ENCODE measurements around the gene HIVEP2.

DNA sequence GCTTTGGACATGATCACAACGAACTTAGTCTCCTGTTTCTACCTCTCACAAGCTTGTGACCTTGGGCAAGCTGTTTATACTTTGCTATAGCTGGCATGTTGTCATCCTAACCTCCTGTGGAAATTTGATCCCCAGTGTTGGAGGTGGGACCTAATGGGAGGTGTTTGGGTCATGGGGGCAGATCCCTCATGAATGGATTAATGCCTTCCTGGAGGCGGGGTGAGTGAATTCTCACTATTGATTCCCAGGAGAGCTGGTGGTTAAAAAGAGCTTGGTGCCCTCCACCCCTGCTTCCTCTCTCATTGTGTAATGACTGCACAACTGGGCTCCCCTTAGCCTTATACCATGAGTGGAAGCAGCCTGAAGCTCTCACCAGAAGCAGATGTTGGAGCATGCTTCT, 228.9 kb downstream of the HIVEP2 start:
- TF ChIP-seq ZNF302 (CRISPR knock-in tag; IDR thresholded peaks at IDR 0.05), result no peak
- TF ChIP-seq E2F6 (IDR thresholded peaks at IDR 0.05; ENCODE audit: borderline replicate concordance, low read depth), result no peak
- no peak for TF ChIP-seq RNF2 (IDR thresholded peaks at IDR 0.05; ENCODE audit: borderline replicate concordance, low read depth)
- TF ChIP-seq SREBF2 (IDR thresholded peaks at IDR 0.05), result no peak
- no peak for TF ChIP-seq ESRRA (IDR thresholded peaks at IDR 0.05; ENCODE audit: borderline replicate concordance, low read length)
- no peak for TF ChIP-seq PHF8 (IDR thresholded peaks at IDR 0.05; ENCODE audit: borderline replicate concordance, low read depth)
